Measurements from ENCODE around the gene GPR89B. TPM values are rescaled to one million over a fixed set of nuclear protein-coding genes. Genes with fewer than 3 reads are reported as not detected.
"Not testable (repeated sequence)": the region's sequence is repeated elsewhere in the genome, so short reads cannot be mapped to it uniquely, and the experiment has no call there.

Gene GPR89B
- total RNA-seq (ENCODE audit: unreplicated experiment): 13.5 TPM
- long read RNA-seq, transcript GPR89B-201 (14 exons, 1,934 nt): major isoform, 8 of 16 reads
- long read RNA-seq, partial matches to known transcripts: 0 of 16 reads
- long read RNA-seq, other reads (novel, unspliced or antisense): 7 of 16 reads

- not testable (repeated sequence) for H3K27me3 Mint-ChIP-seq (ENCODE audit: unreplicated experiment); H3K9me3 Mint-ChIP-seq (ENCODE audit: unreplicated experiment); H3K4me1 Mint-ChIP-seq (ENCODE audit: unreplicated experiment); H3K27ac Mint-ChIP-seq (ENCODE audit: unreplicated experiment); H3K36me3 Mint-ChIP-seq (ENCODE audit: low read depth, unreplicated experiment)
- peak; percentile 90 for DNase-seq (ENCODE audit: low spot score)
- peak within 1 kb of the TSS; percentile 85 for H3K4me3 Mint-ChIP-seq (ENCODE audit: unreplicated experiment)
Observed at GRCh38 chr1:147928236-147929132, at the start of gene GPR89B. Gene GPR89B, plus strand, starts transcription at chr1:147928420. Its CDS starts 117 bp downstream, at chr1:147928537.

- no peaks in the 10 kb centered on the region for H3K36me3 Mint-ChIP-seq (ENCODE audit: low read depth, unreplicated experiment)
- peaks cover 4% of the 10 kb centered on the region for H3K9me3 Mint-ChIP-seq (ENCODE audit: unreplicated experiment)
- H3K4me3 Mint-ChIP-seq (ENCODE audit: unreplicated experiment): no peak overlapping the region
- H3K4me1 Mint-ChIP-seq (ENCODE audit: unreplicated experiment): peaks cover 13% of the 10 kb centered on the region
- no peak for TF ChIP-seq CTCF (IDR thresholded peaks at IDR 0.05; ENCODE audit: unreplicated experiment)
- peaks cover 1% of the 10 kb centered on the region for H3K27me3 Mint-ChIP-seq (ENCODE audit: unreplicated experiment)
- DNase-seq (ENCODE audit: low spot score): no peak
- no peak overlapping the region for H3K27ac Mint-ChIP-seq (ENCODE audit: unreplicated experiment)
Observed at GRCh38 chr1:147879911-147880310, 48.3 kb upstream of the GPR89B start.

- H3K27me3 Mint-ChIP-seq (ENCODE audit: unreplicated experiment): peaks cover under 1% of the 10 kb centered on the region
- H3K36me3 Mint-ChIP-seq (ENCODE audit: low read depth, unreplicated experiment): no peaks in the 10 kb centered on the region
- no peak overlapping the region for H3K27ac Mint-ChIP-seq (ENCODE audit: unreplicated experiment)
- H3K4me3 Mint-ChIP-seq (ENCODE audit: unreplicated experiment): no peak overlapping the region
- no peak for TF ChIP-seq CTCF (IDR thresholded peaks at IDR 0.05; ENCODE audit: unreplicated experiment)
- no peak for DNase-seq (ENCODE audit: low spot score)
- peaks cover 12% of the 10 kb centered on the region for H3K4me1 Mint-ChIP-seq (ENCODE audit: unreplicated experiment)
- peaks cover 4% of the 10 kb centered on the region for H3K9me3 Mint-ChIP-seq (ENCODE audit: unreplicated experiment)
Observed at GRCh38 chr1:147882535-147882934, 45.7 kb upstream of the GPR89B start.

GRCh38 chr1:147890177-147890790, 37.9 kb upstream of the GPR89B start:
- TF ChIP-seq CTCF (IDR thresholded peaks at IDR 0.05; ENCODE audit: unreplicated experiment): peak; percentile 80
- Mint-ChIP-seq H3K36me3 (ENCODE audit: low read depth, unreplicated experiment) (no peaks in the 10 kb centered on the region), H3K4me1 (ENCODE audit: unreplicated experiment) (peaks cover 15% of the 10 kb centered on the region), H3K4me3 (ENCODE audit: unreplicated experiment) (no peak overlapping the region), H3K9me3 (ENCODE audit: unreplicated experiment) (no peaks in the 10 kb centered on the region), H3K27ac (ENCODE audit: unreplicated experiment) (no peak overlapping the region), H3K27me3 (ENCODE audit: unreplicated experiment) (no peaks in the 10 kb centered on the region)
- DNase-seq (ENCODE audit: low spot score): peak; percentile 92

- no peaks in the 10 kb centered on the region for H3K9me3 Mint-ChIP-seq (ENCODE audit: unreplicated experiment)
- H3K4me3 Mint-ChIP-seq (ENCODE audit: unreplicated experiment): no peak overlapping the region
- H3K27ac Mint-ChIP-seq (ENCODE audit: unreplicated experiment): no peak overlapping the region
- no peaks in the 10 kb centered on the region for H3K36me3 Mint-ChIP-seq (ENCODE audit: low read depth, unreplicated experiment)
- no peaks in the 10 kb centered on the region for H3K27me3 Mint-ChIP-seq (ENCODE audit: unreplicated experiment)
- peaks cover 15% of the 10 kb centered on the region for H3K4me1 Mint-ChIP-seq (ENCODE audit: unreplicated experiment)
- TF ChIP-seq CTCF (IDR thresholded peaks at IDR 0.05; ENCODE audit: unreplicated experiment): no peak
- no peak for DNase-seq (ENCODE audit: low spot score)
Observed at GRCh38 chr1:147891088-147891487, 37.1 kb upstream of the GPR89B start.
